ENCODE measurements around the gene TIMP2. TPM values are rescaled to one million over a fixed set of nuclear protein-coding genes. Genes with fewer than 3 reads are reported as not detected.

TIMP2 gene
- total RNA-seq, 1 experiment from 2014 or later: 114 TPM

GRCh38 chr17:78944956-78945355 lies 19.8 kb upstream of the TIMP2 start:
- no peaks in the 10 kb centered on the region for H3K9me2 ChIP-seq (ENCODE audit: insufficient read depth)
- intact Hi-C loops (cut with micrococcal nuclease; ENCODE audit: unreplicated experiment): no loop called here
- no peaks in the 10 kb centered on the region for H3F3A ChIP-seq (ENCODE audit: insufficient read depth, low read depth)
- no peaks in the 10 kb centered on the region for H3K9me3 ChIP-seq (ENCODE audit: insufficient read depth, low read depth)
- H3K4me3 ChIP-seq: no peak overlapping the region
- H4K20me1 ChIP-seq (ENCODE audit: insufficient read depth): no peaks in the 10 kb centered on the region
- H3K79me2 ChIP-seq (ENCODE audit: low read depth): no peaks in the 10 kb centered on the region
- BruUV-seq (replicated peaks): no TSS peak
- ChIA-PET POLR2A (ENCODE audit: unreplicated experiment) (no interaction called here), CTCF (no interaction called here)
- no peaks in the 10 kb centered on the region for H3K36me3 ChIP-seq (ENCODE audit: low read depth)
- no peaks in the 10 kb centered on the region for H3K27me3 ChIP-seq (ENCODE audit: insufficient read depth, low read depth)
- no peak overlapping the region for H3K27ac ChIP-seq
- DNase-seq: no peak
- H3K4me2 ChIP-seq: no peak overlapping the region
- no peaks in the 10 kb centered on the region for H3K4me1 ChIP-seq (replicated peaks; ENCODE audit: insufficient read depth)
- no peak overlapping the region for H2AFZ ChIP-seq
- TF ChIP-seq CTCF (conservative IDR thresholded peaks at IDR 0.05) (no peak), EZH2 (IDR thresholded peaks at IDR 0.05; ENCODE audit: low read depth) (no peak)

GRCh38 chr17:78944026-78944425 lies 18.8 kb upstream of the TIMP2 start:
- H3F3A ChIP-seq (ENCODE audit: insufficient read depth, low read depth): no peaks in the 10 kb centered on the region
- H3K4me1 ChIP-seq (replicated peaks; ENCODE audit: insufficient read depth): no peaks in the 10 kb centered on the region
- intact Hi-C loops (cut with micrococcal nuclease; ENCODE audit: unreplicated experiment): no loop called here
- CTCF ChIA-PET: no interaction called here
- H2AFZ ChIP-seq: no peak overlapping the region
- H3K9me2 ChIP-seq (ENCODE audit: insufficient read depth): no peaks in the 10 kb centered on the region
- no peak overlapping the region for H3K4me2 ChIP-seq
- no peak overlapping the region for H3K4me3 ChIP-seq
- DNase-seq: no peak
- no peaks in the 10 kb centered on the region for H3K36me3 ChIP-seq (ENCODE audit: low read depth)
- no peak for TF ChIP-seq EZH2 (IDR thresholded peaks at IDR 0.05; ENCODE audit: low read depth)
- TF ChIP-seq CTCF (conservative IDR thresholded peaks at IDR 0.05): no peak
- POLR2A ChIA-PET (ENCODE audit: unreplicated experiment): no interaction called here
- H3K9me3 ChIP-seq (ENCODE audit: insufficient read depth, low read depth): no peaks in the 10 kb centered on the region
- H3K27me3 ChIP-seq (ENCODE audit: insufficient read depth, low read depth): no peaks in the 10 kb centered on the region
- no peaks in the 10 kb centered on the region for H3K79me2 ChIP-seq (ENCODE audit: low read depth)
- no peak overlapping the region for H3K27ac ChIP-seq
- no TSS peak for BruUV-seq (replicated peaks)
- no peaks in the 10 kb centered on the region for H4K20me1 ChIP-seq (ENCODE audit: insufficient read depth)

GRCh38 chr17:78940708-78941107 lies 15.5 kb upstream of the TIMP2 start:
- no peaks in the 10 kb centered on the region for H4K20me1 ChIP-seq (ENCODE audit: insufficient read depth)
- TF ChIP-seq CTCF (conservative IDR thresholded peaks at IDR 0.05) (no peak), EZH2 (IDR thresholded peaks at IDR 0.05; ENCODE audit: low read depth) (no peak)
- no peak overlapping the region for H2AFZ ChIP-seq
- no peak overlapping the region for H3K27ac ChIP-seq
- H3K79me2 ChIP-seq (ENCODE audit: low read depth): no peaks in the 10 kb centered on the region
- no peaks in the 10 kb centered on the region for H3F3A ChIP-seq (ENCODE audit: insufficient read depth, low read depth)
- ChIA-PET POLR2A (ENCODE audit: unreplicated experiment) (no interaction called here), CTCF (no interaction called here)
- no peaks in the 10 kb centered on the region for H3K9me3 ChIP-seq (ENCODE audit: insufficient read depth, low read depth)
- H3K36me3 ChIP-seq (ENCODE audit: low read depth): no peaks in the 10 kb centered on the region
- H3K27me3 ChIP-seq (ENCODE audit: insufficient read depth, low read depth): no peaks in the 10 kb centered on the region
- intact Hi-C loops (cut with micrococcal nuclease; ENCODE audit: unreplicated experiment): no loop called here
- DNase-seq: no peak
- no peaks in the 10 kb centered on the region for H3K9me2 ChIP-seq (ENCODE audit: insufficient read depth)
- H3K4me3 ChIP-seq: no peak overlapping the region
- no TSS peak for BruUV-seq (replicated peaks)
- H3K4me2 ChIP-seq: no peak overlapping the region
- no peaks in the 10 kb centered on the region for H3K4me1 ChIP-seq (replicated peaks; ENCODE audit: insufficient read depth)
